Uterus (tissue), 4 donors: ENCODE measurements around the gene DIRAS3. TPM values are rescaled to one million over a fixed set of nuclear protein-coding genes. Genes with fewer than 3 reads are reported as not detected.
A peak's percentile ranks its signal among the peaks of the same experiment; 100 is the strongest.

Source experiments
- DNase-seq, 2 donors: peaks; one replicate each; pipeline ENCODE4 v3.0.0-alpha.2; 2019 to 2020
- H3K27ac ChIP-seq, 2 donors: fragments of 200-600 bp; sonication (generic); 1 replicate in 1 of 2; 2 replicates in 1 of 2; pipeline ENCODE4 v1.5.1; 2016 to 2018
- H3K27me3 ChIP-seq, 2 donors: fragments of 200-600 bp; sonication (generic); one replicate each; pipeline ENCODE4 v1.5.1; 2018 to 2019; ENCODE audit warnings: control low read depth in 1 of 2
- H3K36me3 ChIP-seq, 2 donors: fragments of 200-600 bp; sonication (generic); one replicate each; pipeline ENCODE4 v1.5.1; 2019; ENCODE audit warnings: control low read depth in 1 of 2
- H3K4me1 ChIP-seq, 2 donors: fragments of 200-600 bp; sonication (generic); one replicate each; pipeline ENCODE4 v1.5.1; 2018 to 2019; ENCODE audit warnings: control low read depth in 1 of 2
- H3K4me3 ChIP-seq, 2 donors: fragments of 200-600 bp; sonication (generic); 1 replicate in 1 of 2; 2 replicates in 1 of 2; pipeline ENCODE4 v1.5.1; 2018 to 2019; ENCODE audit warnings: mild to moderate bottlenecking in 1 of 2
- H3K9me3 ChIP-seq, 2 donors: fragments of 200-600 bp; sonication (generic); one replicate each; pipeline ENCODE4 v1.5.1; 2019; ENCODE audit warnings: control low read depth in 1 of 2
- CTCF ChIP-seq, 4 experiments: fragments of 200-600 bp in 2 of 4; fragments of 450-650 bp in 2 of 4; sonication (generic) in 2 of 4; IDR thresholded peaks; one replicate each; pipeline ENCODE4 v1.5.1; 2016 to 2019; ENCODE audit warnings: antibody characterized with exemption in 4 of 4, mild to moderate bottlenecking in 2 of 4, moderate library complexity in 1 of 4
- POLR2A ChIP-seq, 2 donors: fragments of 450-650 bp; IDR thresholded peaks; one replicate each; pipeline ENCODE4 v1.6.1; 2016; ENCODE audit warnings: antibody characterized with exemption in 2 of 2, mild to moderate bottlenecking in 1 of 2, moderate library complexity in 1 of 2
- intact Hi-C: fragments of 100-400 bp; cut with DNase I; formaldehyde crosslinking; loops from one replicate; pipeline ENCODE4 v1.15.1; 2023; ENCODE audit warnings: low total_unique reads
- total RNA-seq, 4 donors: library from RNA; depleted of rRNA in 3 of 4; stranded (reverse); fragments of >200 nt in 3 of 4; gene quantifications; one replicate each; pipeline versions ENCODE4 v1.1.0 to v1.2.4, GENCODE V29; 2014 to 2023
- donor health status: DM: yes; HTN: yes; CAD: no.

DIRAS3 gene
- total RNA-seq, 4 donors from 2014 or later: 0.26 to 7.4 (median 3.7) TPM; not detected in 1

- Histone ChIP-seq H3K27ac (no peak overlapping the region), H3K36me3 (no peaks in the 10 kb centered on the region), H3K9me3 (no peaks in the 10 kb centered on the region), H3K4me1 (no peaks in the 10 kb centered on the region), H3K27me3 (no peaks in the 10 kb centered on the region), H3K4me3 (no peak overlapping the region)
- TF ChIP-seq POLR2A (IDR thresholded peaks at IDR 0.05) (no peak), CTCF (IDR thresholded peaks at IDR 0.05) (no peak)
- no peak for DNase-seq
- intact Hi-C loops: no loop called here
Measured at GRCh38 chr1:68057050-68057449, 6.6 kb upstream of the DIRAS3 start.

GRCh38 chr1:68051475-68051874 is 1.0 kb upstream of the DIRAS3 start:
- no peaks in the 10 kb centered on the region for H3K27me3 ChIP-seq
- H3K9me3 ChIP-seq: no peaks in the 10 kb centered on the region
- peak overlapping the region; percentile 11 to 44 for H3K4me3 ChIP-seq
- no peaks in the 10 kb centered on the region for H3K4me1 ChIP-seq
- no peaks in the 10 kb centered on the region for H3K36me3 ChIP-seq
- intact Hi-C loops: no loop called here
- H3K27ac ChIP-seq: no peak overlapping the region
- peak; percentile 15 to 48 (median 32) for TF ChIP-seq CTCF (IDR thresholded peaks at IDR 0.05)
- TF ChIP-seq POLR2A (IDR thresholded peaks at IDR 0.05): no peak
- peak; percentile 37 to 66 for DNase-seq

- H3K4me3 ChIP-seq: no peak overlapping the region
- H3K27me3 ChIP-seq: no peaks in the 10 kb centered on the region
- no peaks in the 10 kb centered on the region for H3K9me3 ChIP-seq
- no peaks in the 10 kb centered on the region for H3K36me3 ChIP-seq
- no peak for TF ChIP-seq POLR2A (IDR thresholded peaks at IDR 0.05)
- no peak for TF ChIP-seq CTCF (IDR thresholded peaks at IDR 0.05)
- no peak for DNase-seq
- intact Hi-C loops: no loop called here
- no peaks in the 10 kb centered on the region for H3K4me1 ChIP-seq
- no peak overlapping the region for H3K27ac ChIP-seq
Measured at GRCh38 chr1:68047659-68048026, 2.8 kb downstream of the DIRAS3 start.

GRCh38 chr1:68046885-68047658 is 3.4 kb downstream of the DIRAS3 start:
- intact Hi-C loops: no loop called here
- no peak for DNase-seq
- no peaks in the 10 kb centered on the region for H3K4me1 ChIP-seq
- no peaks in the 10 kb centered on the region for H3K9me3 ChIP-seq
- no peaks in the 10 kb centered on the region for H3K27me3 ChIP-seq
- H3K36me3 ChIP-seq: no peaks in the 10 kb centered on the region
- TF ChIP-seq CTCF (IDR thresholded peaks at IDR 0.05): no peak
- no peak for TF ChIP-seq POLR2A (IDR thresholded peaks at IDR 0.05)
- H3K4me3 ChIP-seq: no peak overlapping the region
- H3K27ac ChIP-seq: no peak overlapping the region

GRCh38 chr1:68046423-68046822 is 4.0 kb downstream of the DIRAS3 start:
- H3K4me3 ChIP-seq: no peak overlapping the region
- no peaks in the 10 kb centered on the region for H3K4me1 ChIP-seq
- H3K27ac ChIP-seq: no peak overlapping the region
- H3K9me3 ChIP-seq: no peaks in the 10 kb centered on the region
- no peak for TF ChIP-seq POLR2A (IDR thresholded peaks at IDR 0.05)
- TF ChIP-seq CTCF (IDR thresholded peaks at IDR 0.05): no peak
- H3K27me3 ChIP-seq: no peaks in the 10 kb centered on the region
- no peaks in the 10 kb centered on the region for H3K36me3 ChIP-seq
- DNase-seq: no peak
- intact Hi-C loops: no loop called here
